Gastrocnemius medialis (tissue), 4 donors: ENCODE data around the gene TMPRSS13. TPM values are rescaled to one million over a fixed set of nuclear protein-coding genes. Genes with fewer than 3 reads are reported as not detected.
"Not testable (repeated sequence)": the region's sequence is repeated elsewhere in the genome, so short reads cannot be mapped to it uniquely, and the experiment has no call there.

ENCODE experiments used
- ATAC-seq, 2 donors: fragments of 150-250 bp; one replicate each; pipeline ENCODE4 v1.9.1; 2016
- DNase-seq, 2 donors: peaks; one replicate each; pipeline ENCODE4 v3.0.0-alpha.2; 2019
- H3K27ac ChIP-seq, 4 donors: fragments of 200-600 bp; sonication (generic); 1 replicate in 1 of 4; 2 replicates in 3 of 4; pipeline ENCODE4 v1.5.1; 2016 to 2018; ENCODE audit warnings: mild to moderate bottlenecking in 2 of 4, moderate library complexity in 1 of 4
- H3K27me3 ChIP-seq, 3 donors: fragments of 200-600 bp; sonication (generic) in 2 of 3; 1 replicate in 1 of 3; 2 replicates in 2 of 3; pipeline versions ENCODE4 v1.5.1 to v1.6.0; 2016 to 2019; ENCODE audit warnings: mild to moderate bottlenecking in 1 of 3, moderate library complexity in 1 of 3
- H3K36me3 ChIP-seq, 2 donors: fragments of 200-600 bp; sonication (generic) in 1 of 2; one replicate each; pipeline ENCODE4 v1.5.1; 2017 to 2018
- H3K4me1 ChIP-seq, 2 donors: fragments of 200-600 bp; sonication (generic) in 1 of 2; one replicate each; pipeline ENCODE4 v1.5.1; 2016 to 2017; ENCODE audit warnings: mild to moderate bottlenecking in 2 of 2
- H3K4me3 ChIP-seq, 4 donors: fragments of 200-600 bp; sonication (generic) in 3 of 4; 1 replicate in 1 of 4; 2 replicates in 3 of 4; pipeline ENCODE4 v1.5.1; 2016 to 2019; ENCODE audit warnings: mild to moderate bottlenecking in 2 of 4
- H3K9me3 ChIP-seq, 3 donors: fragments of 200-600 bp; sonication (generic) in 2 of 3; 1 replicate in 1 of 3; 2 replicates in 2 of 3; pipeline ENCODE4 v1.5.1; 2016 to 2019
- POLR2A ChIP-seq, 2 donors: fragments of 450-650 bp; IDR thresholded peaks; one replicate each; pipeline ENCODE4 v1.6.1; 2017; ENCODE audit warnings: antibody characterized with exemption in 2 of 2, mild to moderate bottlenecking in 2 of 2, moderate library complexity in 2 of 2
- in situ Hi-C, 4 donors: fragments of 200-750 bp; cut with MboI; loops; one replicate each; pipeline versions ENCODE4 v1.15.0 to v1.8.0; 2017; ENCODE audit warnings: low sequenced_read_pairs in 4 of 4
- intact Hi-C: fragments of 100-400 bp; cut with DNase I; formaldehyde crosslinking; loops from one replicate; pipeline ENCODE4 v1.15.1; 2023; ENCODE audit warnings: low total_unique reads
- total RNA-seq, 4 donors: library from RNA; depleted of rRNA; stranded (reverse); fragments of >200 nt; gene quantifications; one replicate each; pipeline versions ENCODE4 v1.1.0 to v1.2.3, GENCODE V29; 2016
- TF ChIP-seq, protein P1 (sequence below), 5 experiments: fragments of 450-650 bp in 3 of 5; fragments of 200-600 bp in 2 of 5; sonication (generic) in 2 of 5; IDR thresholded peaks in 4 of 5; conservative IDR thresholded peaks in 1 of 5; 1 replicate in 4 of 5; 2 replicates in 1 of 5; pipeline ENCODE4 v1.5.1; 2016 to 2019; ENCODE audit warnings: antibody characterized with exemption in 5 of 5, mild to moderate bottlenecking in 3 of 5, moderate library complexity in 3 of 5

The TMPRSS13 gene
- total RNA-seq, 4 donors from 2014 or later, result not detected

DNA sequence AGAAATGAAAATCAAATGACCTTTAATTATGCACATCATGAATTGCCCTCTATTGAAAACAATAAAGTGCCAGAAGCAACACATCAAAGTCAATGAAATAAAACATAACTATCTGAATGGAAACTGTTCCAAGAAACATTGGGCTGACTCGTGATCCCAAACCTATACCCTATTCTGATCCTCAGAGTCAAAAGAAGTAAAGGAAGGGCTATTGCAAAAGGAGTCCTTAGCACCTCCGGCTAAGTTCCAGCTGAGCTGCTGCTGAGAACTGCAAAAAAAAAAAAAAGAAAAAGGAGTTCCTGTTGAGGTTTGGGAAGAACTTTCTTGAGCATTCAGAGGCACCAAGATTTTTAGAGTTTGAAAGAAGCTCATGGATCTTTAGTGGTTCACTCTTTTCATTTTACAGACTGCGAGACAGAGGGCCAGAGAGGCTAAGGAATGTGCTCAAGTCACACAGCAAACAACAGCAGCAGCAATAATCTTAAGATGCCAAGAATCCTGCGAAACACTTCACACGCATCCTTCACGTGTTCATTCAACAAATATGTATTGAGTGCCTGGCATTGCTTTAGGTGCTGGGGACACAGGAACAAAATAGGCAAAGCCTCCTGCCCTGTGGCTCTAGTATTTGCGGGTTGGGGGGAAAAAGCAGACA, 841 bp upstream of the TMPRSS13 start:
- no peaks in the 10 kb centered on the region for H3K9me3 ChIP-seq
- H3K27me3 ChIP-seq, result peaks cover 0 to 7% (median 0%) of the 10 kb centered on the region in 3 donors
- no peaks in the 10 kb centered on the region for H3K4me1 ChIP-seq
- intact Hi-C loops (no loop called here), in situ Hi-C loops (no loop called here)
- no peak overlapping the region for H3K27ac ChIP-seq
- TF ChIP-seq, protein P1, sequence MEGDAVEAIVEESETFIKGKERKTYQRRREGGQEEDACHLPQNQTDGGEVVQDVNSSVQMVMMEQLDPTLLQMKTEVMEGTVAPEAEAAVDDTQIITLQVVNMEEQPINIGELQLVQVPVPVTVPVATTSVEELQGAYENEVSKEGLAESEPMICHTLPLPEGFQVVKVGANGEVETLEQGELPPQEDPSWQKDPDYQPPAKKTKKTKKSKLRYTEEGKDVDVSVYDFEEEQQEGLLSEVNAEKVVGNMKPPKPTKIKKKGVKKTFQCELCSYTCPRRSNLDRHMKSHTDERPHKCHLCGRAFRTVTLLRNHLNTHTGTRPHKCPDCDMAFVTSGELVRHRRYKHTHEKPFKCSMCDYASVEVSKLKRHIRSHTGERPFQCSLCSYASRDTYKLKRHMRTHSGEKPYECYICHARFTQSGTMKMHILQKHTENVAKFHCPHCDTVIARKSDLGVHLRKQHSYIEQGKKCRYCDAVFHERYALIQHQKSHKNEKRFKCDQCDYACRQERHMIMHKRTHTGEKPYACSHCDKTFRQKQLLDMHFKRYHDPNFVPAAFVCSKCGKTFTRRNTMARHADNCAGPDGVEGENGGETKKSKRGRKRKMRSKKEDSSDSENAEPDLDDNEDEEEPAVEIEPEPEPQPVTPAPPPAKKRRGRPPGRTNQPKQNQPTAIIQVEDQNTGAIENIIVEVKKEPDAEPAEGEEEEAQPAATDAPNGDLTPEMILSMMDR (IDR thresholded peaks at IDR 0.05 in 4 of 5, conservative IDR thresholded peaks at IDR 0.05 in 1 of 5), result no peak
- no peak for TF ChIP-seq POLR2A (IDR thresholded peaks at IDR 0.05)
- H3K4me3 ChIP-seq, result no peak overlapping the region
- no peak for DNase-seq
- H3K36me3 ChIP-seq, result no peaks in the 10 kb centered on the region
- no peak for ATAC-seq

DNA sequence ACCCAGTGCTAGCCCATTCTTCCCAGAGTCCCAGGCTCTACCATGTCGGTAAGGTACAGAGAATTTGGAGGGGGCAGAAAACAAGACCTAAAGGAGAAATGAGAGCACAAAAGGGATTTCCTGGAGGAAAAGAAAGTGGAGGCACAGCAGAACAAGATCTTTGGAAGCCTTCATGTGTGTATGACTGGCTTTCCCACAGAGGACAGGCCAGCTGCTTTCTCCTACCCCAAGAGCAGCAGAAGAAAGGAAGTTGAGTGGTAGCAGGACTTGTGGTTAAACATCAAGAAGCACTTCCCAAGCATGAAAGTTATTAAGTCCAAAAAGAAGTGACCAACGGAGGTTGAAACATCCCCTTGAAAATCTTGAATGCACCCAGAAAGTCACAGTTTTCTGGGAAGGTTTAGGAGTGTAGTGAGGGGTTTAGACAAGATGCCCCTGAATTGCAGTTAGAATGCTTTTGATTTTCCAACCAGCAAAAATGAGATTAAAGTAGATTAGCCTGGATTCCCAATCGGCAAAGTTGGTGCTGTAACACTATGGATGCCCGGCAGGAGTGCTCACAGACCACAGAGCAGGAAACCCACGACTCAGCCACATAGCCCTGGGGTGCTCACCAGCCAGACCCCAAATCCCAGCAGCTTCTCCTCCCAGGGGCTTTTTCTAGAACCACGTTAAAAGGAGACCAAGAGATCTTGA, 608 bp downstream of the TMPRSS13 start:
- no peak for ATAC-seq
- intact Hi-C loops (no loop called here), in situ Hi-C loops (no loop called here)
- H3K36me3 ChIP-seq, result no peaks in the 10 kb centered on the region
- H3K4me1 ChIP-seq, result no peaks in the 10 kb centered on the region
- no peak for DNase-seq
- no peak for TF ChIP-seq POLR2A (IDR thresholded peaks at IDR 0.05)
- TF ChIP-seq, protein P1 (IDR thresholded peaks at IDR 0.05 in 4 of 5, conservative IDR thresholded peaks at IDR 0.05 in 1 of 5), result no peak
- H3K9me3 ChIP-seq, result no peaks in the 10 kb centered on the region
- H3K27ac ChIP-seq, result no peak overlapping the region
- H3K4me3 ChIP-seq, result no peak overlapping the region
- H3K27me3 ChIP-seq, result peaks cover 0 to 6% (median 0%) of the 10 kb centered on the region in 3 donors

DNA sequence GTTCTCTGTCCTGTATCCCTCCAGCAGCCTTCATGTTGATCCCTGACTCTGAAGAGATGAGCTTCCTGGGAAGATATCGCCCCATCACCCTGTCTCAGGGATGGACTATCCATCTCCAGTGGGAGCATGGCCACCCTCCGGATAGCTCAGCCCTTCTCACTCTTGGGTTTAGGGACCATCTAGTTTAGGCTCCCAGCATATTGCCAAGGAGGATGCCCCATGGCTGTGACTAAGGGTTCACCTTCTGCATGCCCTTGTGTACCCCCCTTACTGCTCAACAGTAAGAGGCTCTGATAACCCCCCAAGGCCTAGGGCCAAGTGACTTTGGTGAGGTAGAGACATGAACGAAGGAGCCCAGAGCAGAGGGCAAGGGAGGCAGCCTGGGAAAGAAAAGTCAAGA, 1.3 kb downstream of the TMPRSS13 start:
- Histone ChIP-seq H3K36me3 (no peaks in the 10 kb centered on the region), H3K9me3 (no peaks in the 10 kb centered on the region), H3K4me1 (no peaks in the 10 kb centered on the region), H3K27ac (no peak overlapping the region), H3K4me3 (no peak overlapping the region), H3K27me3 (peaks cover 0 to 6% (median 0%) of the 10 kb centered on the region in 3 donors)
- no peak for DNase-seq
- ATAC-seq, result no peak
- in situ Hi-C loops, result no loop called here
- intact Hi-C loops, result no loop called here
- TF ChIP-seq, protein P1 (IDR thresholded peaks at IDR 0.05 in 4 of 5, conservative IDR thresholded peaks at IDR 0.05 in 1 of 5), result no peak
- no peak for TF ChIP-seq POLR2A (IDR thresholded peaks at IDR 0.05)

DNA sequence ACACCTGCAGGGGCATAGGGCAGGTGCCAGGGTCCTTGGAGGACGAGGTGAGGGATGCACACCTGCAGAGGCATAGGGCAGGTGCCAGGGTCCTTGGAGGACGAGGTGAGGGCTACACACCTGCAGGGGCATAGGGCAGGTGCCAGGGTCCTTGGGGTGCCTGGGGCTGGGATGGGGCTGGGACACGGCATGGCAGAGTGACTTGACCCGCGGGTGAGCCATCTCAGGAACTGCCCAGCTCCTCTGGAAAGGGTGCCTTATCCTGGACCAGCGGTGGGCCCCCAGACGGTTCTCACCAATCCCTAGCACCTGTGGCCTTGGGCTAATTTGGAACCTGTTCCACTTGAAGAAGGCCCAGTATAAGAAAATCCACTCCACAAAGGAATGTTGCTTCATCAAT, 3.0 kb downstream of the TMPRSS13 start:
- H3K27ac ChIP-seq, in situ Hi-C loops, H3K9me3 ChIP-seq, intact Hi-C loops, H3K27me3 ChIP-seq, H3K4me1 ChIP-seq, DNase-seq, ATAC-seq, H3K36me3 ChIP-seq, H3K4me3 ChIP-seq: not testable (repeated sequence)

DNA sequence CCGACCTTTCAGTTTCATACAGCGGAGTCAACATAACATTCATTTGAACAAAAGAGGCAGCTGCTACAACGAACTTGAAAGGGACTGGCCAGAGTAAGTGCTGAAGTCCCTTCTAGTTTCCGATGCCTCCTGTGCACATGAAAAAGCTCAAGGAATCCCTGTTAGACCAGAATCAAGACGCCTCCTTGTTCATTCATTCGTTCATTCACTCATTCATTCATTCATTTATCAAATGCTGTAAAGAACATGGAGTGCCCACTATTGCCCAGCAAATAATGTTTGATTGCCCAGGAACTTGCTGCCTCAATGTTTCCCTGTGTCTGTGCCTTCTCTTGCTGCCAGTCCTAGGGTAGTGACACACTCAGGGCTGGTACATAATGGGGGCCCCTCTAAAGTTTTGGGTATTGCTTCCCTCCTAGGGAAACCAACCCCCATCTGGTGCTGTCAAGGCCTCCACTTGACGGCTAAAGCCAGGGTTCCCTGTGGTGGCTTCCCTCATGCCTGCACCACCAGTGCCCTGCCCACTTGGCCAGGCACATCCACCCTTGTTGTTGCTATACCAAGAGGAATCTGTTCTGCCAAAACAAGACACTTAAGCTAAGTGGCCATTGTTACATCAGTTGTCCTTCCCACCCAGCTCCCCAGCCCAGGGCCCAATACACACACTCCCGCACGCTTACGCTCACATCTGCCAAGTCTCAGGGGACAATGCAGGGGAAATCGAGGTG, 3.8 kb downstream of the TMPRSS13 start:
- DNase-seq (no peak), ATAC-seq (no peak)
- Histone ChIP-seq H3K36me3 (no peaks in the 10 kb centered on the region), H3K27me3 (peaks cover 0 to 6% (median 0%) of the 10 kb centered on the region in 3 donors), H3K27ac (no peak overlapping the region), H3K9me3 (no peaks in the 10 kb centered on the region), H3K4me3 (no peak overlapping the region), H3K4me1 (no peaks in the 10 kb centered on the region)
- TF ChIP-seq POLR2A (IDR thresholded peaks at IDR 0.05), result no peak
- TF ChIP-seq, protein P1 (IDR thresholded peaks at IDR 0.05 in 4 of 5, conservative IDR thresholded peaks at IDR 0.05 in 1 of 5), result no peak
- intact Hi-C loops, result no loop called here
- in situ Hi-C loops, result no loop called here
